GM12874 (cell line): ENCODE results near the gene FHIT.

Experiments used
- TF ChIP-seq, protein P1 (sequence below): IDR thresholded peaks from 2 replicates; pipeline ENCODE4 v1.5.1; 2011; ENCODE audit warnings: low read depth, mild to moderate bottlenecking, control low read depth, low read length, moderate library complexity; ENCODE audit not compliant: insufficient read depth

The FHIT gene

DNA sequence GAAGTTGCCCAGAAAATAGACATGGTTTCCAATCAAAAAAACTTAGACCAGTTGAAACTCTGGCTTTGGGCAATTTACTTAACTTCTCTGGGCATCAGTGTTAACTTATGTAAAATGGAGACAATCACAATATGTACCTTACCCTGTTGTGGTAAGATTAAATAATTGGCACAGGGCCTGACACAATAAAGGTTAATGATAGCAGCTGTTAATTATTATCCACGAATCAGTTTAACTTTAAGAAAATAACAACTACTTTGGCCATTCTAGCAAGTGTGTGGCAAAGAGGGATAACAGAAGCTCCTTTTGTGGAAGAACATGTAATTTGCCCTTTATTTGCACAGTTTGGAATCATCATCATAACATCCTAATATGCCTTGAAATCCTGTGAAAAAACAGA lies 787.6 kb downstream of the FHIT start:
- TF ChIP-seq, protein P1, sequence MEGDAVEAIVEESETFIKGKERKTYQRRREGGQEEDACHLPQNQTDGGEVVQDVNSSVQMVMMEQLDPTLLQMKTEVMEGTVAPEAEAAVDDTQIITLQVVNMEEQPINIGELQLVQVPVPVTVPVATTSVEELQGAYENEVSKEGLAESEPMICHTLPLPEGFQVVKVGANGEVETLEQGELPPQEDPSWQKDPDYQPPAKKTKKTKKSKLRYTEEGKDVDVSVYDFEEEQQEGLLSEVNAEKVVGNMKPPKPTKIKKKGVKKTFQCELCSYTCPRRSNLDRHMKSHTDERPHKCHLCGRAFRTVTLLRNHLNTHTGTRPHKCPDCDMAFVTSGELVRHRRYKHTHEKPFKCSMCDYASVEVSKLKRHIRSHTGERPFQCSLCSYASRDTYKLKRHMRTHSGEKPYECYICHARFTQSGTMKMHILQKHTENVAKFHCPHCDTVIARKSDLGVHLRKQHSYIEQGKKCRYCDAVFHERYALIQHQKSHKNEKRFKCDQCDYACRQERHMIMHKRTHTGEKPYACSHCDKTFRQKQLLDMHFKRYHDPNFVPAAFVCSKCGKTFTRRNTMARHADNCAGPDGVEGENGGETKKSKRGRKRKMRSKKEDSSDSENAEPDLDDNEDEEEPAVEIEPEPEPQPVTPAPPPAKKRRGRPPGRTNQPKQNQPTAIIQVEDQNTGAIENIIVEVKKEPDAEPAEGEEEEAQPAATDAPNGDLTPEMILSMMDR = no peak

DNA sequence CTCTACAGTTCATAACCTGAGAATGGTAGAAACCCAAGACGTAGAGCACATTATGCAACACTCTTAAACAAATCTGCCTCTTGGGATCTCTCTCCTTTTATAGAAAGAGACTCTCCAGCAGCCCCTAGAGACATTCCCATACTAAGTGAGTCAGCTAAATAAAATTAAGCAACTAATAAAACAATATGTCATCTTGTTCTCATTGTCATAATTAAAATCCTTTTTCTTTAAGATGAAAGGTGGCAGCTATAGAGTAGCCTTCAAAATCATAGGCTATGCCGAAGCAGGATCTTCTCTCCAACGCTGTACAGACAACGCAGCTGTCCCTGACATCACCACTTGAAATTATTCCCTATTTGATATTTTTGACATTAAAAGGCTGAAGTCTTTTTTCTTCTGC lies 790.0 kb downstream of the FHIT start:
- TF ChIP-seq, protein P1 = no peak

DNA sequence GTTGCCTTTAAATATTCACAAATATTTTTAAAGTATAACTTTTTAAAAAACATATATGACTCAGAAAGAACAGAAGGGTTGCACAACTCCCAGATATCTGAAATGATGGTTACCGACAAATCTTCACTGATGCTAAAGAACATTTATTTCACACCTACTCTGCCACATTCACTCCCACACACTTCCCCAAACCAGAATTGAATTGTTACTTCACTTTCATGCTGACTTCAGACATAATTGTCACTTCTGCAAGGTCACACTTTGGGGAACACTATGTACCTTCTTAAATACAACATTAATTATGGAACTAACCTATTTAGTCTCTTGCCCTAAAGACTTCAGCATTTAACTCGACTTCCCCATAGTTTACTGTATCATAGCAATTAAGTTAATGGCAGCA lies 795.1 kb downstream of the FHIT start:
- TF ChIP-seq, protein P1 = no peak

DNA sequence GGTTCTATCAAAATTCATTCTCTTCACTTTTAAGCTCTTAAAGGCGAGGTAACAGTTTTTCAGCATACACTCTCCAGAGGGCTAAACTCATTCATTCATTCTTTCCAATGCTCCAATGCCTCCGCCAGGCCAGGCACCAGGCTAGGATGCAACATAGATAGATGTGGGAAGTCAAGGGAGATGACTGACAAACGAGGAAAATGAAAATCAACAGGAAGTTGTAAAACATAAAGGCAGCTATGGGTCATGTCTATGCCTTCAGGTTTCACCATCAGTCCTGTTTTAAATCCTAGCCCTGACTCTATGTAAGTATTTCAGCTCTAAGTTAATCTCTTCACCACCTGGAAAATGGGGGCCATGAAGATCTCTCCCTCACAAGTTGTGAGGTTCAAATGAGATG lies 797.9 kb downstream of the FHIT start:
- TF ChIP-seq, protein P1 = no peak

DNA sequence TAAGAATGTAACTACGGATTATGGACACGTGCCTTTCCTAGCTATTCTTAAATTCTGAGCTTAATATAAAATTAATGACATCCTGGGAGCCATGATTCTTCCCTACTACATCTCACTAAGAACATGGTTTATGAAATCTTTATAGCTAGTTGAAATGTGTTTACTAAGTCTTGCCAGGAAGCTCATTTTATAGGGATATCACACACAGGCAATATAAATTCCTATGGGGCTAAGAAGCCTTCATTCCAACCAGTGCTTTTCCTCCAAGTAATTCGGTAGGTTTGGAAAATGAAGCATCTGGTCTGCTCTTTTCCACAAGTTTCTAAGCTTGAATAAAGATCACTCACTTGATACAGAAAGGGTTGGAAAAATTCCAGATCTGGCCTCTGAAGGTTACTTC lies 802.6 kb downstream of the FHIT start:
- TF ChIP-seq, protein P1 = no peak

DNA sequence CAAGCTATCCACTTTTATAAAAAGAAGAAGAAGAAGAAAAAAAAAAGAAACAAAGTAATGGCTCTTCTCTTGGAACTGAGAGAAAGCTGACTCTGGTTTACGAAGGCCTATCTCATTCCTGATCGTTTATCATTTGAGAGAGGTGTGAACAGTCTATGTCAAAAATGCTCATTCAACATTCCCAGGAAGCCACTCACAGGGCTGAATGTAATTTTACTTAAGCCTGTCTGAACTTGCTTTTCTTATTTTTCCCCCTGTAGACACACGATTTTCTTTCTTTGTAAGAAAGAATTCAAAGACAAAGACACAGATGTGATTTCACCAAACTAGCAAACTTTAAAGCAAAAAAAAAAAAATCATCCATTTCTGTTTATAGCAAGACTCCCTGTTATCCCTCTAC lies 805.8 kb downstream of the FHIT start:
- TF ChIP-seq, protein P1 = no peak

DNA sequence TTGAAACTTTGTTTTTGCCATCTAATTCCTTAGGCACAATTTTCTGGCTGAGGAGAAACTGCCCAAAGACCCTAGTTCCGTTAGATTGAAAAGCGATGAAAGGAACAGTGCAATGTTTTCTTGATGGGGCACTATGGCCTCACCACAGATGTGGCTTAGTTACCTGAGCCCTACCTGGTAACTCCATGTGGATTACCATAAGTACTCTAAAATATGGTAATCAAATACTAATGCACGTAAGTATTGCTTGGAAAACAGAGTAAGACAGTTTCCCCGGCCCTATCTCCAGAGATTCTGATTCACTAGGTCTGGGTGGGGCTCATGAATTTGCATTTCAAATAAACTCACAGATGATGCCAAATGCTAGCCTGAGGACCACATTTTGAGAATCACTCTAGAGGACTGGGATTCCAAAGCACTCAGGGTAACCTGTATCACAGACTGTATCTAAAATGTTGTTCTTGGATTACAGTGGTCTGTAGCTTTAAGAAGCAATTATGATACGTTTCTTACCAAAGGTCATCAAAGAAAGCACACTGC lies 806.3 kb downstream of the FHIT start:
- TF ChIP-seq, protein P1 = no peak

DNA sequence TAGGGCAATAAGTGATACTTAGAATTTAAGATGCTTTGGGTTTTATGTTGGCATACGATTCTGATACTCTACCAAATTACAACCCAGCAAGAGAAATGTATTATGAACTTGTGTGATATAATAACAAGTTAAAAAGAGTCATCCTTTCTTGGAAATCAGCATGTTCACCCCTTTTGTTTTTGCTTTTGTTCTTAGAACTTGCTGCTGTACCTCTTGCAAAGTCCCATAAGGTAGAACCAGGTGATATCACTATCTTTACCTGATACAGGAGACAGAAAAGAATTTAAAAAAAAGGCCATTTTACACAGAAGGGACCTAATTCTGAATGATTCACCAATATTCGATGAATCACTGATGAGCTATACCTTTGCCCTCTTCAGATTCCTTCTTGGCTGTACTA lies 810.4 kb downstream of the FHIT start:
- TF ChIP-seq, protein P1 = no peak
